Retinal pigment epithelial cell (primary cell): ENCODE results near the gene GRWD1.

Experiments used
- DNase-seq: peaks from one replicate; pipeline ENCODE4 v3.0.0-alpha.2; 2010; ENCODE audit warnings: low read depth
- H3K4me3 ChIP-seq: 2 replicates; pipeline ENCODE4 v1.5.1; 2011; ENCODE audit warnings: mild to moderate bottlenecking, low read length, control low read depth, moderate library complexity
- CTCF ChIP-seq: conservative IDR thresholded peaks from 2 replicates; pipeline ENCODE4 v1.5.1; 2011; ENCODE audit warnings: low read depth, low read length, control low read depth, inconsistent platforms

GRWD1 gene

GRCh38 chr19:48445606-48446481 lies at the start of gene GRWD1:
Gene GRWD1, plus strand, starts transcription at chr19:48445983. Its CDS starts 23 bp downstream, at chr19:48446006.
- H3K4me3 ChIP-seq = peak within 1 kb of the TSS; percentile 96
- peak; percentile 25 for TF ChIP-seq CTCF
- peak; percentile 89 for DNase-seq

- no peak overlapping the region for H3K4me3 ChIP-seq
- no peak for DNase-seq
- no peak for TF ChIP-seq CTCF
Measured at GRCh38 chr19:48396016-48396823, 49.6 kb upstream of the GRWD1 start.

- TF ChIP-seq CTCF = no peak
- no peak overlapping the region for H3K4me3 ChIP-seq
- DNase-seq = no peak
Measured at GRCh38 chr19:48396824-48397176, 49.0 kb upstream of the GRWD1 start.

- no peak for DNase-seq
- H3K4me3 ChIP-seq = peak overlapping the region; percentile 41
- TF ChIP-seq CTCF = no peak
Measured at GRCh38 chr19:48397263-48398101, 48.3 kb upstream of the GRWD1 start.

- no peak for TF ChIP-seq CTCF
- DNase-seq = no peak
Measured at GRCh38 chr19:48398102-48398374, 47.7 kb upstream of the GRWD1 start.

GRCh38 chr19:48398375-48399235 lies 47.2 kb upstream of the GRWD1 start:
- no peak for TF ChIP-seq CTCF

More at GRCh38 chr19:48398102-48398374, 47.7 kb upstream of the GRWD1 start:
- H3K4me3 ChIP-seq = peak overlapping the region; percentile 41

More at GRCh38 chr19:48398375-48399235, 47.2 kb upstream of the GRWD1 start:
- peak overlapping the region; percentile 41 for H3K4me3 ChIP-seq
- DNase-seq = no peak
